Adrenal gland (tissue), 5 donors: Measurements from ENCODE around the gene FBXL17.

Experiments
- CTCF ChIP-seq, 6 experiments: fragments of 450-650 bp in 4 of 6; fragments of 200-600 bp in 2 of 6; sonication (generic) in 1 of 6; IDR thresholded peaks; 1 replicate in 5 of 6; 2 replicates in 1 of 6; pipeline versions ENCODE4 v1.5.1 to v1.8.0; 2016 to 2021; ENCODE audit warnings: antibody characterized with exemption in 6 of 6, mild to moderate bottlenecking in 2 of 6, moderate library complexity in 1 of 6
- POLR2A ChIP-seq, 2 donors: fragments of 450-650 bp; IDR thresholded peaks; one replicate each; pipeline ENCODE4 v1.6.1; 2017; ENCODE audit warnings: antibody characterized with exemption in 2 of 2, mild to moderate bottlenecking in 2 of 2, moderate library complexity in 1 of 2
- donor health status: DM: no; HTN: no; CAD: no.

GRCh38 chr5:108136493-108136892 is 245.4 kb downstream of the FBXL17 start:
- TF ChIP-seq CTCF (IDR thresholded peaks at IDR 0.05), result no peak
- no peak for TF ChIP-seq POLR2A (IDR thresholded peaks at IDR 0.05)
